GM12891 (cell line): ENCODE measurements around the gene MMP11.

Experiments
- DNase-seq: peaks from one replicate; pipeline ENCODE4 v3.0.0; 2011; ENCODE audit warnings: low spot score; ENCODE audit not compliant: insufficient read length
- FAIRE-seq: peaks from 2 replicates; lab custom pipeline; 2011; peaks lifted over from hg19 to GRCh38; lab: Jason Lieb, UNC
- PAX5 ChIP-seq: IDR thresholded peaks from 2 replicates; pipeline ENCODE4 v1.6.1; 2011; ENCODE audit warnings: low read length, moderate library complexity, mild to moderate bottlenecking; ENCODE audit not compliant: insufficient read depth, severe bottlenecking
- POLR2A ChIP-seq: IDR thresholded peaks from 2 replicates; pipeline ENCODE4 v1.6.1; 2011; ENCODE audit warnings: low read depth, low read length, control low read depth
- POLR2AphosphoS5 ChIP-seq: IDR thresholded peaks from 2 replicates; pipeline ENCODE4 v1.6.1; 2011; ENCODE audit warnings: low read depth, low read length, control low read depth
- POU2F2 ChIP-seq: IDR thresholded peaks from 2 replicates; pipeline ENCODE4 v1.6.1; 2011; ENCODE audit warnings: low read depth, mild to moderate bottlenecking, control low read depth, low read length, moderate library complexity
- SPI1 ChIP-seq: IDR thresholded peaks from 2 replicates; pipeline ENCODE4 v1.6.1; 2011; ENCODE audit warnings: low read depth, low read length, control low read depth
- TAF1 ChIP-seq: IDR thresholded peaks from 2 replicates; pipeline ENCODE4 v1.6.1; 2011; ENCODE audit warnings: low read depth, low read length, control low read depth

Gene MMP11

GRCh38 chr22:23750367-23750713 lies 22.3 kb upstream of the MMP11 start:
- TF ChIP-seq POLR2AphosphoS5 (no peak), SPI1 (no peak), TAF1 (no peak), POU2F2 (no peak), PAX5 (no peak), POLR2A (no peak)
- FAIRE-seq (no peak), DNase-seq (no peak)

- DNase-seq (peak; percentile 88), FAIRE-seq (peak; percentile 90)
- TF ChIP-seq TAF1, result peak; percentile 43; the same call in 1 of the 2 replicates
- no peak for TF ChIP-seq POLR2A
- no peak for TF ChIP-seq POU2F2
- no peak for TF ChIP-seq SPI1
Measured at GRCh38 chr22:23750714-23751440, 21.8 kb upstream of the MMP11 start, which contains the start of gene ZNF70. Gene ZNF70, minus strand, starts transcription at chr22:23751112. Its CDS starts 5,972 bp downstream, at chr22:23745140.

GRCh38 chr22:23751441-23751996 lies 21.1 kb upstream of the MMP11 start:
- no peak; the same call in none of the 2 replicates for TF ChIP-seq TAF1
- TF ChIP-seq SPI1, result no peak
- TF ChIP-seq POU2F2, result no peak
- no peak for TF ChIP-seq PAX5
- 0 out of 2 replicates have a peak, but pooled peaks have one; percentile 4 for TF ChIP-seq POLR2AphosphoS5
- no peak for TF ChIP-seq POLR2A
- DNase-seq (no peak), FAIRE-seq (peak; percentile 43)

- DNase-seq (no peak), FAIRE-seq (peak; percentile 88)
- TF ChIP-seq PAX5 (peak; percentile 15), SPI1 (peak; percentile 69; the same call in 1 of the 2 replicates), POLR2A (no peak), TAF1 (no peak), POLR2AphosphoS5 (no peak)
Measured at GRCh38 chr22:23752090-23752691, 20.5 kb upstream of the MMP11 start.

GRCh38 chr22:23752750-23753149 lies 19.9 kb upstream of the MMP11 start:
- TF ChIP-seq PAX5, result no peak
- TF ChIP-seq POU2F2, result no peak
- no peak for TF ChIP-seq POLR2A
- TF ChIP-seq SPI1, result no peak
- TF ChIP-seq TAF1, result no peak
- TF ChIP-seq POLR2AphosphoS5, result no peak
- FAIRE-seq (no peak), DNase-seq (no peak)

GRCh38 chr22:23753385-23753784 lies 19.3 kb upstream of the MMP11 start:
- DNase-seq (no peak), FAIRE-seq (no peak)
- TF ChIP-seq TAF1, result no peak
- TF ChIP-seq POLR2AphosphoS5, result no peak
- TF ChIP-seq PAX5, result no peak
- TF ChIP-seq POLR2A, result no peak
- TF ChIP-seq POU2F2, result no peak

- no peak for DNase-seq
- TF ChIP-seq POU2F2 (no peak), POLR2A (no peak), TAF1 (no peak), POLR2AphosphoS5 (no peak), PAX5 (no peak), SPI1 (no peak)
- FAIRE-seq, result peak; percentile 64
Measured at GRCh38 chr22:23754220-23754919, 18.3 kb upstream of the MMP11 start, which contains the start of gene VPREB3. Gene VPREB3, minus strand, starts transcription at chr22:23754425. Its CDS starts 62 bp downstream, at chr22:23754363.

GRCh38 chr22:23754980-23755636 lies 17.5 kb upstream of the MMP11 start:
- no peak for DNase-seq
- peak; percentile 79 for FAIRE-seq
- no peak for TF ChIP-seq POLR2A
- no peak for TF ChIP-seq POU2F2
- no peak for TF ChIP-seq POLR2AphosphoS5
- no peak for TF ChIP-seq TAF1
- no peak for TF ChIP-seq SPI1
- TF ChIP-seq PAX5, result no peak
